A673 (cell line): ENCODE data around the gene PLOD2.

Experiments used
- CTCF ChIP-seq: fragments of 300-800, 200-600 bp; sonication (generic); conservative IDR thresholded peaks from 2 replicates; pipeline ENCODE4 v1.5.1; 2017; ENCODE audit warnings: low read depth, mild to moderate bottlenecking, antibody characterized with exemption, low read length, moderate library complexity, mixed read lengths
- EZH2 ChIP-seq: fragments of 200-600 bp; sonication (generic); IDR thresholded peaks from 2 replicates; pipeline ENCODE4 v1.6.1; 2017; ENCODE audit warnings: borderline replicate concordance, low read depth, mild to moderate bottlenecking, mixed read lengths, antibody characterized with exemption, low read length; ENCODE audit not compliant: poor library complexity, severe bottlenecking

DNA sequence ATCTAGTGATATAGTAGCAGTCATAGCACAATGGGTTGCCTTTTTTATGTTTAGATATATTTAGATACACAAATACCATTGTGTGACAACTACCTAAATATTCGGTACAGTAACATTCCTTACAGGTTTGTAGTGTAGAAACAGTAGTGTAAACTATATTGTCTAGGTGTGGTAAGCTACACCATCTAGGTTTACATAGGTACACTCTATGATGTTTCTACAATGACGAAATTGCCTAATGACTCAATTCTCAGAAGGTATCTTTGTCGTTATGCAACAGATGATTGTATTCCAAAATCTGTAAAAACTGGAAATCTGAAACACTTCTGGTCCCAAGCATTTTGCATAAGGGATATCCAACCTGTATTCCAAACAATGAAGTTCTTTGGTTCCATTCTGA lies 24.3 kb downstream of the PLOD2 start:
- TF ChIP-seq CTCF (no peak), EZH2 (no peak)
